Heart right ventricle (tissue), 16 donors: ENCODE measurements around the gene DARS1. TPM values are rescaled to one million over a fixed set of nuclear protein-coding genes. Genes with fewer than 3 reads are reported as not detected.

ENCODE experiments used
- ATAC-seq, 8 donors: fragments of 200-7000 bp; cut with Tn5 transposase; one replicate each; pipeline ENCODE4 v1.9.1; 2020; ENCODE audit warnings: mild to moderate bottlenecking in 8 of 8, moderate library complexity in 8 of 8, moderate number of reproducible peaks in 1 of 8
- DNase-seq, 2 donors: peaks; one replicate each; pipeline ENCODE4 v3.0.0-alpha.2; 2020
- H3K27ac ChIP-seq, 10 donors: fragments of 200-600 bp; sonication (generic) in 2 of 10; one replicate each; pipeline versions ENCODE4 v1.5.0 to v1.8.0; 2020 to 2022; ENCODE audit warnings: mild to moderate bottlenecking in 3 of 10
- H3K27me3 ChIP-seq, 7 donors: fragments of 200-600 bp; one replicate each; pipeline ENCODE4 v1.8.0; 2021 to 2022; ENCODE audit warnings: mild to moderate bottlenecking in 2 of 7
- H3K36me3 ChIP-seq, 9 donors: fragments of 200-600 bp; sonication (generic) in 1 of 9; one replicate each; pipeline versions ENCODE4 v1.5.0 to v1.8.0; 2020 to 2022; ENCODE audit warnings: mild to moderate bottlenecking in 2 of 9
- H3K4me1 ChIP-seq, 9 donors: fragments of 200-600 bp; sonication (generic) in 1 of 9; one replicate each; pipeline versions ENCODE4 v1.5.0 to v1.8.0; 2020 to 2022; ENCODE audit warnings: mild to moderate bottlenecking in 4 of 9
- H3K4me3 ChIP-seq, 10 donors: fragments of 200-600 bp; sonication (generic) in 2 of 10; one replicate each; pipeline versions ENCODE4 v1.5.0 to v1.8.0; 2020 to 2022; ENCODE audit warnings: mild to moderate bottlenecking in 7 of 10, moderate library complexity in 2 of 10
- H3K9me3 ChIP-seq, 11 donors: fragments of 200-600 bp in 10 of 11; sonication (generic) in 2 of 11; one replicate each; pipeline versions ENCODE4 v1.5.0 to v1.8.0; 2013 to 2022; ENCODE audit warnings: mild to moderate bottlenecking in 2 of 11, control low read depth in 1 of 11, moderate library complexity in 1 of 11
- WGBS, 2 donors: extraction: QIAGEN DNeasy Blood & Tissue Kit; methylation state at CpG; one replicate each; pipeline ENCODE4 v1.1.7; 2013; ENCODE audit warnings: inconsistent platforms in 1 of 2; 5-methylcytosine and 5-hydroxymethylcytosine counted together
- intact Hi-C, 10 donors: fragments of 100-400 bp; cut with DNase I; formaldehyde crosslinking; loops; one replicate each; pipeline versions ENCODE4 v1.11.1 to v1.14.2; 2022
- polyA plus RNA-seq, 2 donors: library from polyadenylated mRNA; stranded (reverse); fragments of 200-250 nt; gene quantifications; one replicate each; pipeline ENCODE4 v1.2.3, GENCODE V29; 2013
- total RNA-seq, 10 donors: library from RNA; stranded (reverse); fragmentation: NEBNext Ultra II Directional in 3 of 10; extraction: Animal tissue kit (Norgen Biotek cat#: 25700) in 3 of 10; gene quantifications; one replicate each; pipeline versions ENCODE4 v1.2.1 to v1.2.4, GENCODE V29; 2021 to 2023
- TF ChIP-seq, protein P1 (sequence below), 9 donors: fragments of 200-600 bp; sonication (generic) in 2 of 9; IDR thresholded peaks; one replicate each; pipeline versions ENCODE4 v1.5.0 to v1.8.0; 2021 to 2022; ENCODE audit warnings: antibody characterized with exemption in 9 of 9, mild to moderate bottlenecking in 5 of 9, moderate library complexity in 1 of 9
- donor health status: Arrhythmogenic right ventricular cardiomyopathy.
- donor health status: ischemic (EF 13 %, LVEDD 7.1; RV severe dilation, severe dysfunction).
- donor health status: healthy with polysubstance abuse.
- donor health status: DM: no; HTN: yes; CAD: no.
- donor health status: DM: no; HTN: no; CAD: no.
- donor health status: ischemic (EF 25% LVEDD 6.9; RV normal size, moderate dysfunction).
- donor health status: ischemic (EF 25% LVEDD 5.7; RV mildly dilated, moderate dysfunction).
- donor health status: healthy.
- donor health status: DM: yes; HTN: yes; CAD: no.
- donor health status: Ischemic cardiomyopathy.
- donor health status: ischemic (EF 35%, LVEDD 5.7; RV mildly dilated, moderate dysfunction).
- donor health status: nonischemic (EF 11% LVEDD 7.7; RV severe dilation, severe dysfunction).
- donor health status: DM: yes; HTN: yes; CAD: no.
- donor health status: PGD.
- donor health status: ischemic (EF 29% LVEDD 5.4; RV normal size, mild dysfunction).
- donor health status: nonischemic (EF 23%, LVEDD 6.1; RV moderate dilation, normal function).

DARS1 gene
- total and polyA plus RNA-seq, 12 donors: 47.8 to 136 (median 65.7) TPM

DNA sequence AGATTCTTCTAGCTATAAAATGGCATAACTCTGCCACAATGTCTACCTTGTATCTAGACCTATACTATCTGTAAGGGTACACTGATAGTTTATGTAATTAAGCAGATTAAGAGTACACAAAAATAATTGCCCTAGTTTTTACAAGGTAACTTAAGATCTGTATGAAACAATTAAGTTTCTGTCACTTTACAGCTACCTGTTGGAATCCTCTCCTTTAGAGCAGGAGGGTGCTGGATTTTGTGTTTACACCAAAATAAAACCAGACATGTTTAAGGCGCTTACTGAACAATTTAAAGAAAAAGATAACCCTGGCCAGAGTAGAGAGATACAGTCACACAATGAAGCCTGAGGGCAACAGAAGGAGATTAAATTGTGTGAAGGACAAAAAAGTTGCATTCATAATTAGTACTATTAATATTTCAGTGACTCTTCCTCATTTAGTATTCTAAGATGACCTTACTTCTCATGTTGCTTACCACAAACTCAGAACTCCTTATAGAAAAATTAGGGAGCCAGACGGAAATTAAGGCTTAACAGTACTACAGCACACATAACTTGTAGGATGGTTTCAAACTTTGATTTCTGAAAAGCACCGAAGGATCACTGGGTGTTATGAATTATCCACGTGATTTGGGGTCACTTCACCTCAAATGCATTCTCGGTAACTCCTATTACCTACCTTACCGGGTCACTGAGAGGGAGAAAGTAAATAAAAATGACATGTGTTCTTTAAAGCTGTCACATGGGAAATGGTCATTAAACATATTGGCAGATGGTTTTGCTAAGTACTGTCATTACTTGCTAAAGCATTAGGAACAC is 1.0 kb downstream of the DARS1 start:
- peaks cover 0 to 38% (median 4%) of the 10 kb centered on the region in 9 donors for H3K36me3 ChIP-seq
- DNase-seq: no peak
- no peak for ATAC-seq
- 8 to 12% methylated on average over 6 of the region's 6 CpGs for WGBS, 2 donors
- H3K27ac ChIP-seq: peak overlapping the region; percentile 88 to 100 (median 98)
- peaks cover 0 to 53% (median 40%) of the 10 kb centered on the region in 9 donors for H3K4me1 ChIP-seq
- no peaks in the 10 kb centered on the region for H3K27me3 ChIP-seq
- H3K9me3 ChIP-seq: no peaks in the 10 kb centered on the region
- peak overlapping the region; percentile 75 to 98 (median 90) for H3K4me3 ChIP-seq
- TF ChIP-seq, protein P1, sequence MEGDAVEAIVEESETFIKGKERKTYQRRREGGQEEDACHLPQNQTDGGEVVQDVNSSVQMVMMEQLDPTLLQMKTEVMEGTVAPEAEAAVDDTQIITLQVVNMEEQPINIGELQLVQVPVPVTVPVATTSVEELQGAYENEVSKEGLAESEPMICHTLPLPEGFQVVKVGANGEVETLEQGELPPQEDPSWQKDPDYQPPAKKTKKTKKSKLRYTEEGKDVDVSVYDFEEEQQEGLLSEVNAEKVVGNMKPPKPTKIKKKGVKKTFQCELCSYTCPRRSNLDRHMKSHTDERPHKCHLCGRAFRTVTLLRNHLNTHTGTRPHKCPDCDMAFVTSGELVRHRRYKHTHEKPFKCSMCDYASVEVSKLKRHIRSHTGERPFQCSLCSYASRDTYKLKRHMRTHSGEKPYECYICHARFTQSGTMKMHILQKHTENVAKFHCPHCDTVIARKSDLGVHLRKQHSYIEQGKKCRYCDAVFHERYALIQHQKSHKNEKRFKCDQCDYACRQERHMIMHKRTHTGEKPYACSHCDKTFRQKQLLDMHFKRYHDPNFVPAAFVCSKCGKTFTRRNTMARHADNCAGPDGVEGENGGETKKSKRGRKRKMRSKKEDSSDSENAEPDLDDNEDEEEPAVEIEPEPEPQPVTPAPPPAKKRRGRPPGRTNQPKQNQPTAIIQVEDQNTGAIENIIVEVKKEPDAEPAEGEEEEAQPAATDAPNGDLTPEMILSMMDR (IDR thresholded peaks at IDR 0.05): no peak
- intact Hi-C loops: loop anchor here in 4 of 10 donors (5.0 to 10.0 kb wide), 2 partner anchors 43 to 130 kb away; partner anchors contain the start of gene CXCR4 (in 2 of the 4)

DNA sequence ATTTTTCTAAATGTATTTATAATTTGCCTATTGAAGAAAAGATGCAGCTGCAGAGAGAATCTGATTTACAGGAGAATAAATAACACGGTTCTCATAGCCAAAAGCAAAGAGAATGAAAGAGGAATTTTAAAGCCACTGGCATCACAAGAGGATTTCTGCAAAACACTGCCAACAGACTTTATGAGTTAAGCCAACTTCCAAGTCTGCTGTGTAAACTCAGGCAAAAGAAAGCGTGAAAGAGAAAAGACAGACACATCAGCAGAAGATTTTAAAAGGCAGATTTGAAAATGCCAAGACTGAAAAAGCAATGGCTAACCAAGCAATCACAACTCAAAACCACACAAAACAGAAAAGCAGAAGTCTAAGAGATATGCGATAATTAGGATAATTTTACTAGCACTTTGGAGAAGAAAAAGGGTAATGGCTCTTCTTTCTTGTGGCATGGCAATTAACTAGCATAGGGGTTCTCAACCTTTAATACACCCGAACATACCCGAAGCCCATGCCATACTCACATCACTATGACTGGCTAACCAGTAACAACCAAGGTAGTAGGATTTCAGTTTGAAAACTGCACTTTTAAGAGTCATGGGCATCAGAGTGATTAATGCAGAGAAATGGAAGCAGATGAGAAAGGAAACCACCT is 4.9 kb downstream of the DARS1 start:
- H3K4me1 ChIP-seq: peaks cover 0 to 37% (median 26%) of the 10 kb centered on the region in 9 donors
- H3K36me3 ChIP-seq: peaks cover 0 to 76% (median 30%) of the 10 kb centered on the region in 9 donors
- WGBS, 2 donors: 79 to 81% methylated on average over 5 of the region's 5 CpGs
- H3K4me3 ChIP-seq: no peak overlapping the region
- H3K9me3 ChIP-seq: no peaks in the 10 kb centered on the region
- DNase-seq: no peak
- no peak overlapping the region for H3K27ac ChIP-seq
- no peak for ATAC-seq
- no peaks in the 10 kb centered on the region for H3K27me3 ChIP-seq
- intact Hi-C loops: loop anchor here in 2 of 10 donors (10.0 kb wide), 1 partner anchor 134 kb away; the partner anchor contains the start of gene CXCR4 (in 2 of the 2)
- TF ChIP-seq, protein P1 (IDR thresholded peaks at IDR 0.05): no peak

DNA sequence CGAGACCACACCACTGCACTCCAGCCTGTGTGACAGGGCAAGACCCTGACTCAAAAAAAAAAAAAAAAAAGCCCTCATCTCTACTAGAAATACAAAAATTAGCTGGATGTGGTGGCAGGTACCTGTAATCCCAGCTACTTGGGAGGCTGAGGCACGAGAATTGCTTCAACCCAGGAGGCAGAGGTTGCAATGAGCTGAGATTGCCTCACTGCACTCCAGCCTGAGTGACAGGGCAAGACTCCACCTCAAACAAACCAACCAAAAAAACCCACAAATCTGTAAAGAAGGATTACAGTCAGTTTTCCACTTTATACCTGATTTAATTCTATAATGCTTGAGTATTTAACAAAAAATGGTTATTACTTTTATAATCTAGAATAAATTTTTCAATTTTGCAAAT is 9.7 kb downstream of the DARS1 start:
- Histone ChIP-seq H3K27me3 (no peaks in the 10 kb centered on the region), H3K27ac (no peak overlapping the region), H3K4me3 (no peak overlapping the region), H3K4me1 (peaks cover 0 to 16% (median 3%) of the 10 kb centered on the region in 9 donors), H3K36me3 (peaks cover 0 to 95% (median 33%) of the 10 kb centered on the region in 9 donors), H3K9me3 (peaks cover 0 to 13% (median 0%) of the 10 kb centered on the region in 11 donors)
- DNase-seq (no peak), ATAC-seq (no peak)
- WGBS, 2 donors: 99 to 100% methylated on average over 2 of the region's 2 CpGs
- intact Hi-C loops: no loop called here
- TF ChIP-seq, protein P1 (IDR thresholded peaks at IDR 0.05): no peak

DNA sequence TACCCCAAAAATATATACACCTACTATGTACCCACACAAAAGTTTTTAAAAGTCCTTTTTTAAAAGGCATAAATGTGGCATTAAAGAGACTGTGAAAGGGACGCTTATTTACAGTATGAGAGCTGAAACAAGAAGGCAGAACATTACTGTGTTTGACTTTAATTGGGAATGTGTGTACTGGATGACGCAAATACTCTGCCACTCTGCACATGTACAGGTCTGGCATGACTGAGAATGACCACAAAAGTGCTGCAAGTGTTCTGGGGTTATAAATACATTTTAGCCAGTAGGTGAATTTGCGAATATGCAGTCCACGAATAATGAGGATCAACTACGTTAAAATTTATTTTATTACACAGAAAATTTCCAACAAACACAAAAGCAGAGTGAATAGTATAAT is 11.4 kb downstream of the DARS1 start:
- ATAC-seq: no peak
- Histone ChIP-seq H3K36me3 (peaks cover 0 to 91% (median 32%) of the 10 kb centered on the region in 9 donors), H3K9me3 (peaks cover 0 to 13% (median 0%) of the 10 kb centered on the region in 11 donors), H3K4me1 (peaks cover 0 to 8% (median 0%) of the 10 kb centered on the region in 9 donors), H3K4me3 (no peak overlapping the region), H3K27ac (no peak overlapping the region), H3K27me3 (no peaks in the 10 kb centered on the region)
- intact Hi-C loops: no loop called here
- WGBS, 2 donors: 92 to 94% methylated on average over 5 of the region's 5 CpGs
- TF ChIP-seq, protein P1 (IDR thresholded peaks at IDR 0.05): no peak
- DNase-seq: no peak
